Ishikawa (cell line): Measurements from ENCODE around the gene LMAN2.

Experiments used
- CEBPB ChIP-seq: IDR thresholded peaks from 2 replicates; pipeline ENCODE4 v1.6.1; 2012
- EGR1 ChIP-seq: IDR thresholded peaks from 2 replicates; pipeline ENCODE4 v1.6.1; 2012
- MAX ChIP-seq: IDR thresholded peaks from 2 replicates; pipeline ENCODE4 v1.6.1; 2012
- REST ChIP-seq: IDR thresholded peaks from 2 replicates; pipeline ENCODE4 v1.6.1; 2012; ENCODE audit warnings: low read depth, mild to moderate bottlenecking
- TAF1 ChIP-seq: IDR thresholded peaks from 2 replicates; pipeline ENCODE4 v1.6.1; 2012; ENCODE audit warnings: low read depth, mild to moderate bottlenecking
- YY1 ChIP-seq: IDR thresholded peaks from 2 replicates; pipeline ENCODE4 v1.6.1; 2012; ENCODE audit warnings: low read depth

- TF ChIP-seq EGR1 = no peak
- TF ChIP-seq CEBPB = no peak
- TF ChIP-seq REST = no peak
- TF ChIP-seq YY1 = no peak
- no peak for TF ChIP-seq TAF1
- TF ChIP-seq MAX = no peak
These were observed 35.1 kb upstream of the LMAN2 start for GRCh38 chr5:177386542-177386941.
